SJCRH30 (cell line): ENCODE measurements around the gene ARF5. TPM values are rescaled to one million over a fixed set of nuclear protein-coding genes. Genes with fewer than 3 reads are reported as not detected.

Experiments used
- DNase-seq, 2 experiments: peaks; one replicate each; pipeline ENCODE4 v3.0.0-alpha.2; 2015 to 2020
- H3K27ac ChIP-seq: fragments of 250-450 bp; sonication (Bioruptor Pico); 2 replicates; pipeline ENCODE4 v1.5.1; 2020; ENCODE audit warnings: mild to moderate bottlenecking, moderate library complexity
- H3K27me3 ChIP-seq: fragments of 250-450 bp; sonication (Bioruptor Pico); 2 replicates; pipeline ENCODE4 v1.5.1; 2020; ENCODE audit warnings: mild to moderate bottlenecking, moderate library complexity
- H3K36me3 ChIP-seq: fragments of 250-450 bp; sonication (Bioruptor Pico); 2 replicates; pipeline ENCODE4 v1.5.1; 2020; ENCODE audit warnings: mild to moderate bottlenecking, moderate library complexity
- H3K4me1 ChIP-seq: fragments of 250-450 bp; sonication (Bioruptor Pico); 2 replicates; pipeline ENCODE4 v1.5.1; 2020; ENCODE audit warnings: mild to moderate bottlenecking, moderate library complexity
- H3K4me3 ChIP-seq: fragments of 250-450 bp; sonication (Bioruptor Pico); 2 replicates; pipeline ENCODE4 v1.5.1; 2020; ENCODE audit warnings: mild to moderate bottlenecking, moderate library complexity
- H3K9me3 ChIP-seq: fragments of 250-450 bp; sonication (Bioruptor Pico); replicated peaks from 2 replicates; pipeline ENCODE4 v1.5.1; 2020; ENCODE audit warnings: mild to moderate bottlenecking, moderate library complexity
- total RNA-seq: library from RNA; depleted of rRNA; stranded (reverse); fragments of >200 nt; shearing (Covaris generic); gene quantifications from 2 replicates; pipeline ENCODE4 v1.2.3, GENCODE V29; 2014

Gene ARF5
- total RNA-seq, 1 experiment from 2014 or later = 120 TPM

DNA sequence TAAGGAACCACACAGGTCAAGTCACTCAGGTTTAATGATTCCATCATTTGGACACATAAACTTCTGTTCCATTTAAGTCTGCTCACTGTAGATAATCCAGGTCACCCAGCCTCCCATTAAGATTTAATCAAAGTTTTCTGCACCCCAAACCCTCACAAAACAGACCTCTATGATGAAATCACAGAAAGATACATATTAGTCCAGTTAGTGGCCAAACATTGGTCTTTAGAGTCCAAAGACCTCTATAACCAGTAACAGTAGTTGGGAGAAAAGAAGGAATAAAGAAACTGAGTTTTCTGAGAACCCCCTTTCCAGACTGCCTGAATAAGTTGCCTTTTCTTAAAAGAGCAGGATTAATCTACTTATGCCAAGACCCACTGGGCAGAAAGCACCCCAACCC, 7.6 kb upstream of the ARF5 start:
- no peaks in the 10 kb centered on the region for H3K9me3 ChIP-seq
- H3K27ac ChIP-seq = no peak overlapping the region
- no peak overlapping the region for H3K4me3 ChIP-seq
- 0 out of 2 replicates have a peak, but pooled peaks cover 2% of the 10 kb centered on the region for H3K4me1 ChIP-seq
- peaks cover 18% of the 10 kb centered on the region for H3K36me3 ChIP-seq
- no peaks in the 10 kb centered on the region for H3K27me3 ChIP-seq
- no peak for DNase-seq

DNA sequence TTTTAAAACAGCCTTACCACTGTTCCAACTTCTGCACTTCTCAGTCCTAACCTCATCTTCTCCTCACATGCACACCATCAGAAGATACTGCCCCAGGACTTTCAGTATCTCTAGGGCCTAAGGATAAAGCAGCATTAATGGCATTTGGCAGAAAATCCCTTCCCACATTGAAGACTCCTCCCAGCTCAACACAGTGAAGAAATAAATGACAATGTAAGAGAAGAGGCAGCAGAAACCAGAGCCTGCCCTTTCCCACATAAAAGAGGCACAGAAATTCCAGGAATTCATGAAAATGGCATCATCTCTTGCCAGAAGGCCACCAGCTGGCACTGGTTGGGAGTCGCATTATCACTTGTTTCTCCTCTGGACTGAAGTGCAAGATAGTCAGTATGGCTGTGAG, 6.5 kb upstream of the ARF5 start:
- H3K4me3 ChIP-seq = no peak overlapping the region
- no peaks in the 10 kb centered on the region for H3K27me3 ChIP-seq
- no peaks in the 10 kb centered on the region for H3K9me3 ChIP-seq
- DNase-seq = no peak
- H3K36me3 ChIP-seq = peaks cover 18% of the 10 kb centered on the region
- H3K4me1 ChIP-seq = 0 out of 2 replicates have a peak, but pooled peaks cover 2% of the 10 kb centered on the region
- no peak overlapping the region for H3K27ac ChIP-seq

DNA sequence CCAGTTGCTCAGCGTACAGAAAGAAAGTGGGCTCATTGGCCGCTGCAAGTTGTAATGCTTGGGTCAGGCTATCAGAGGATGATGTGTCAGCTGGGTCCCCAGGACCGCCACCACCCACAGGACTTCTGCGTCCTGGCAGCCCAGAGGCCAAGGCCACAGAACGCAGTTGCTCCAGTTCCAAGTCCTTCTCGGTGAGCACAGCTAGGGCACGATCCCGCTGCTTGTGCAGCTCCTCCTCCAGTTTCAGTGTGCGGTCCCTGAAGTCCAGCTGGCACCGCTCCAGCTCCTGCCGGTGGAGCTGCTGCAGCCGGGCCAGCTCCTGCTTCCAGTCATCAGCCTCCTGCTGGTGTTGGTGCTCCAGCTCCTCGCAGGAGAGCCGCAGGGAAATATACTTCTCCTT, 5.8 kb upstream of the ARF5 start:
- no peak overlapping the region for H3K4me3 ChIP-seq
- H3K36me3 ChIP-seq = peaks cover 18% of the 10 kb centered on the region
- H3K4me1 ChIP-seq = 0 out of 2 replicates have a peak, but pooled peaks cover 2% of the 10 kb centered on the region
- H3K9me3 ChIP-seq = no peaks in the 10 kb centered on the region
- no peak for DNase-seq
- no peak overlapping the region for H3K27ac ChIP-seq
- H3K27me3 ChIP-seq = no peaks in the 10 kb centered on the region

DNA sequence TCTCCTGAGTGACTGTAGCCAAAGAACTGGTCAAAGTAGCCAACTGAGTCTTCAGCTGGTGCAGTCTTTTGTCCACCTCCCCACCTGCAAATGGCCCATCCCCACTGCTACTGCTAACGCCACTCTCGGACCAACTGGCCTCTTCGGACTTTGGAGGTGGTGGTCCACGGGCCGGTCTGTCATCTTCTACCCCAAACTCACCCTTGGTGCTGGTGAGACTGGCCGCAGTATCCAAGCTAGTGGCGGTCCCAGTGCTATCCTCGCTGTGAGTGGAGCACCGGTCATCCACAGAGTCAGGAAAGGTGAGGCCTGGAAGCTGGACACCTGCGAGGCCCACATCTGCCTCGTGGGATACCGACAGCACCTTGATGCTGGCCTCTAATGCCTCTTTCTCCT, 3.6 kb upstream of the ARF5 start:
- peaks cover 12% of the 10 kb centered on the region; the same call in 1 of the 2 replicates for H3K36me3 ChIP-seq
- H3K9me3 ChIP-seq = no peaks in the 10 kb centered on the region
- no peak for DNase-seq
- no peaks in the 10 kb centered on the region for H3K27me3 ChIP-seq
- H3K27ac ChIP-seq = peak overlapping the region; percentile 58
- 0 out of 2 replicates have a peak, but pooled peaks cover 2% of the 10 kb centered on the region for H3K4me1 ChIP-seq
- peak overlapping the region; percentile 90 for H3K4me3 ChIP-seq

DNA sequence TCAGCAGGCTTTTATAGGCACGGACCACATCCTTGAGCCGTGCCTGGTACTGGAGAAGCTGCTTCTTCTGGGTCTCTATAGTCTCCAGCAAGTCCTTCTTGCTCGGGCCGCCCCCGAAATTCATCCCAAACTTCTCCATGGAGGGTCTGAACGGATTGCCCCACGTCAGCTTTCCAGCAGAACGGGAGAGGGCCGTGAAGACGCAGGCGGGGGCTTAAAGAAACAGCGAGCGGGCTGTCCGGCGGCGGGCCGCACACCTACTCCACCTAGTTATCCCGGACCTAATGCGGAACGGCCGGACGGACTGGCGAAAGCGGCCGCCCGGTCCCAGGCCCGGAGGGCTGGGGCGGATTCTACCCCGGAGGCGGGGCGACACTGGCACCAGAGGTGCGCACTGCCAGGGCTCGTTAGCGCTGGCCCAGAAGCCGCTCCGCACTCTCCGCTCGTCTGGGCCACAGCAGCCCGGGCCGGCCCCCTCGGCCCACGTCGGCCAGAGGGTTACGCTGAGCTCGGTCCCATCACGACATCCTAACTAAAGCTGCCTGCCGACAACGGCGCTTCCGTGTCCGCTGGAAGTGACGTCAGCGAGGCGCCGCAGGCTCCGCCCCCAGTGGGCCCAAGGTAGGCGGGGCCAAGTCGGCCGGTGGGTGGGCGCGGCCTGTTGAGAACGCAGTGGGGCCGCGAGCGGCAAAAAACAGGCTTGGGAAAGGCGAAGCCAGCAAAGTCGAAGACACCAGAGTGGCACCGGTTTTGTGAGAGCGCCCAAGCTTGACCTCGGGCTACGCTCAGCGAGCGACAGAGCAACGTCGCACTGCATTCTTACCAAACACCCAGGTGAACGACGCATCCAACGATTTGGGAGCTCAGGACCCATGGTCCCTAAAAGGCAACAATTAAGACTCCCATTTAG, 2.9 kb upstream of the ARF5 start, which contains the start of gene GCC1:
Gene GCC1 (minus strand): TSS at position 553 of the 910 bp plus-strand sequence. CDS start 414 bp downstream, at position 139.
- peaks cover 13% of the 10 kb centered on the region; the same call in 1 of the 2 replicates for H3K36me3 ChIP-seq
- peak within 1 kb of the TSS; percentile 58 for H3K27ac ChIP-seq
- peak within 1 kb of the TSS; percentile 90 for H3K4me3 ChIP-seq
- 0 out of 2 replicates have a peak, but pooled peaks cover 2% of the 10 kb centered on the region for H3K4me1 ChIP-seq
- no peaks in the 10 kb centered on the region for H3K27me3 ChIP-seq
- H3K9me3 ChIP-seq = no peaks in the 10 kb centered on the region
- DNase-seq = peak; percentile 88 to 90

DNA sequence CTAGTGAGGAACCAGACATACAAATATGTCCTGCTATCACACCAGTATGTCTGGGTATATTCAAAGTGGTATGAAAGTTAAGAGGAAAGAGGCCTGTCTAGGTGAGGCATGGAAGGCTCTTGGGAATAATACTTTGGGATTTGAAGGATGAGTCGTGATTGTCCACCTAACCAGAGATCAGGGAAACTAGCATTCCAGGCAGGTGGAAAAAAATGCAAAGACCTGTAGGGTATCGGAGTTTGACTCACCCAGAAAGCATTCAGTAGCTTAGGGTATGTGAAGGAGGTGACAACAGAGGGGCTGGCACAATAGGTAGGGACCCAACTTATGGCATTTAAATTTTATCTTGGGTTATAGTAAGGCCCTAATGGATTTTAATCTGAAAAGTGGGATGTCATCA, 1.9 kb upstream of the ARF5 start:
- Histone ChIP-seq H3K4me1 (0 out of 2 replicates have a peak, but pooled peaks cover 2% of the 10 kb centered on the region), H3K27ac (no peak overlapping the region), H3K36me3 (peaks cover 13% of the 10 kb centered on the region), H3K27me3 (no peaks in the 10 kb centered on the region), H3K9me3 (no peaks in the 10 kb centered on the region), H3K4me3 (no peak overlapping the region)
- no peak for DNase-seq

DNA sequence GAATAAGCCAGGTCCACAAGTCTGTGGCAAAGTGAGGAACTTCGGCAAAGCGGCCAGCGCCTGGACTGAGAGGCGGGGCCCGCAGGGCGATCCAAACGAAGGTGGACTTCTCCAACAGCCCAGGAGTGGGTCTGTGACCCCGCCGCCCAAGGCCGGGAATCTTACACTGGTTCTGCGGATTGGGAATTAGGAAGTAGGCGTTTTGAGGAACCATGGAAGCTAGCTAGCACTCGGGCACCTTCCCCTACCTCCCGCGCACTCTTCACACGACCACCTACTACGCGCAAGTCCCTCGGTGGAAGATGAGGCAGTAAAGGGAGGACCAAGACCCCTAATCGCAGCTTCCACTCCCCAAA, 570 bp upstream of the ARF5 start:
- H3K4me1 ChIP-seq = 0 out of 2 replicates have a peak, but pooled peaks cover 2% of the 10 kb centered on the region
- no peak for DNase-seq
- peak overlapping the region; percentile 97 for H3K4me3 ChIP-seq
- H3K9me3 ChIP-seq = no peaks in the 10 kb centered on the region
- peaks cover 10% of the 10 kb centered on the region for H3K36me3 ChIP-seq
- H3K27me3 ChIP-seq = no peaks in the 10 kb centered on the region
- H3K27ac ChIP-seq = peak overlapping the region; percentile 30; the same call in 1 of the 2 replicates

DNA sequence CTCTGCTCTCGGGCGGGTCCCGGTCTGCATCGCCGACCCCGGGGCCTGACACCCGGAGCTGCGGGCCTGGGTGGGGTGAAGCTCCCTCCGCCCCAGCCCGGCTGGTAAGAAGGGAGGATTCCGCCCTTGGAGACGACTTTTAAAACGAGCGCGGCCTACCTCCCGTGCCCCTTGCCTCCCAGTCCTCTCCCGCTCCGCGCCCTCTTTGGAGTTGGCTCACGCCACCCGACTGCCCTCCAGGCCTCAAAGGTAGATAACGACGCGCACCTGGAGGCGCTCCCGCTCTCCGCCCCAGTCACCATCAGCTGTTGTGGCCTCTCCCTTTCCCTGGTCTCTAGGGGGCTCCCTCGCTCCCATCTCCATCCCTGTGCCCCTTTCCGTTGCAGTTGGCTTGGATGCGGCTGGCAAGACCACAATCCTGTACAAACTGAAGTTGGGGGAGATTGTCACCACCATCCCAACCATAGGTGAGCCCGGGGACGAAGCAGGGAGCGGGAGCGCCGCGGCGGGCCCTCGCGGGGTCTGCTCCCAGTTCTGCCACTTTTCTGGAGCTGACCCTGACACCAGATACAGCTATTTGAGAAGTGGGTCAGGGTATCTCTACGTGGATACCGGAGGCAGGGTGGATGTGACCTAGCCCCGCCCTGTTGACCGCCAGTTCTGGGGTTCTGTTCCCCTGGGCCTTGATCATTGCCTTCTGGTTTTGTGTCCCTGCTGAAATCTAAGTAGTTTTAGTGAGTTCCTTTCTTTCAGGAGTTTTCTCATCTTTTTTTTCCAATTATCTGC, 679 bp downstream of the ARF5 start:
- peak overlapping the region; percentile 56 for H3K27ac ChIP-seq
- H3K36me3 ChIP-seq = peaks cover 10% of the 10 kb centered on the region
- no peaks in the 10 kb centered on the region for H3K9me3 ChIP-seq
- peak; percentile 77 to 82 for DNase-seq
- H3K27me3 ChIP-seq = no peaks in the 10 kb centered on the region
- H3K4me3 ChIP-seq = peak overlapping the region; percentile 97
- 0 out of 2 replicates have a peak, but pooled peaks cover 2% of the 10 kb centered on the region for H3K4me1 ChIP-seq

DNA sequence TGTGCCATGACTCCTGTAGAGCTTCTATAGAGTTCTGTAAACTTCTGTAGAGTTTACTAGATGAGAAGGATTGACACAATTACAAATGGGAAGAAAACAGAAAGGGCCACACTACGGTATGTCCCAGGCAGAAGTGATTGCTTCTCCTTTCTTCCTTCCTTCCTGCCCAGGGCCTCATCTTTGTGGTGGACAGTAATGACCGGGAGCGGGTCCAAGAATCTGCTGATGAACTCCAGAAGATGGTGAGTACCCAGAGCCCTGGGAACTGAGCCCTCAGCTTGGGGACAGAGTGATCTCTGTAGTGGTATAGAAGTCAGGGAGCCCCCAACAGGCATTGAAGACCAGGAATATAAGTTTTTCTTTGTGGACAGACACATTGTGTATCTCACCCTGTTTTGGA, 1.7 kb downstream of the ARF5 start:
- Histone ChIP-seq H3K9me3 (no peaks in the 10 kb centered on the region), H3K36me3 (peaks cover 10% of the 10 kb centered on the region), H3K4me1 (no peaks in the 10 kb centered on the region), H3K27me3 (no peaks in the 10 kb centered on the region), H3K27ac (no peak overlapping the region), H3K4me3 (no peak overlapping the region)
- DNase-seq = no peak

DNA sequence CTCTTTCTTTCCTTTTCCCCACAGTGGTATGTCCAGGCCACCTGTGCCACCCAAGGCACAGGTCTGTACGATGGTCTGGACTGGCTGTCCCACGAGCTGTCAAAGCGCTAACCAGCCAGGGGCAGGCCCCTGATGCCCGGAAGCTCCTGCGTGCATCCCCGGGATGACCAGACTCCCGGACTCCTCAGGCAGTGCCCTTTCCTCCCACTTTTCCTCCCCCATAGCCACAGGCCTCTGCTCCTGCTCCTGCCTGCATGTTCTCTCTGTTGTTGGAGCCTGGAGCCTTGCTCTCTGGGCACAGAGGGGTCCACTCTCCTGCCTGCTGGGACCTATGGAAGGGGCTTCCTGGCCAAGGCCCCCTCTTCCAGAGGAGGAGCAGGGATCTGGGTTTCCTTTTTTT, 3.0 kb downstream of the ARF5 start:
- Histone ChIP-seq H3K36me3 (peaks cover 10% of the 10 kb centered on the region), H3K27ac (no peak overlapping the region), H3K4me3 (no peak overlapping the region), H3K4me1 (no peaks in the 10 kb centered on the region), H3K27me3 (no peaks in the 10 kb centered on the region), H3K9me3 (no peaks in the 10 kb centered on the region)
- no peak for DNase-seq

DNA sequence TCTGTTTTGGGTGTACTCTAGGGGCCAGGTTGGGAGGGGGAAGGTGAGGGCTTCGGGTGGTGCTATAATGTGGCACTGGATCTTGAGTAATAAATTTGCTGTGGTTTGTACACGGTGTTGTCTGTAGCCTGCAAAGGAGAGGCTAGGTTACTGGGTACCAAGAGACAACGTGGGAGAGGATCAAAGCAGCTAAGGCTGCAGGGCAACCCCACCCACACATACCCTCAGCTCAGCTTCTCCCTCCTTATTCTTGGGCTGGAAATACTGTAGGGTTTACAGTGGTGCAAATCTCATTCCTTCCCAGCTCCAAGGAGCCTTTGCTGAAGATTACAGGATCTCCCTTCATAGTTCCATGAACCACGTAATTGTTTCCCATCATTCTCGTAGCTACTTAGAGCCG, 3.4 kb downstream of the ARF5 start:
- Histone ChIP-seq H3K9me3 (no peaks in the 10 kb centered on the region), H3K27me3 (no peaks in the 10 kb centered on the region), H3K36me3 (peaks cover 10% of the 10 kb centered on the region), H3K4me3 (no peak overlapping the region), H3K27ac (no peak overlapping the region), H3K4me1 (no peaks in the 10 kb centered on the region)
- DNase-seq = no peak

DNA sequence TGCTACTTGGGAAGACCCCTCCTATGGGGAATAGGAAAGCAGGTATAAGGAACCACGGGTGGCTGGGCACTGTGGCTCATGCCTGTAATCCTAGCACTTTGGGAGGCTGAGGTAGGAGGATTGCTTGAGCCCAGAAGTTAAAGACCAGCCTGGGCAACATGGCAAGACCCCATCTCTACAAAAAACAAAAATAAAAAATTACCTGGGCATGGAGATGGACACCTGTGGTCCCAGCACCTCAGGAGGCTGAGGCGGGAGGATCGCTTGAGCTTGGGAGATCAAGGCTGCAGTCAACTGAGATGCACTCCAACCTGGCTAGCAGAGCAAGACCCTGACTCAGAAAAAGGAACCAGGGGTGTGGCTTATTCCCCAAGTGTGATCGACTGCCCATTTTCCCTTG, 4.3 kb downstream of the ARF5 start:
- no peaks in the 10 kb centered on the region for H3K4me1 ChIP-seq
- DNase-seq = no peak
- H3K4me3 ChIP-seq = no peak overlapping the region

DNA sequence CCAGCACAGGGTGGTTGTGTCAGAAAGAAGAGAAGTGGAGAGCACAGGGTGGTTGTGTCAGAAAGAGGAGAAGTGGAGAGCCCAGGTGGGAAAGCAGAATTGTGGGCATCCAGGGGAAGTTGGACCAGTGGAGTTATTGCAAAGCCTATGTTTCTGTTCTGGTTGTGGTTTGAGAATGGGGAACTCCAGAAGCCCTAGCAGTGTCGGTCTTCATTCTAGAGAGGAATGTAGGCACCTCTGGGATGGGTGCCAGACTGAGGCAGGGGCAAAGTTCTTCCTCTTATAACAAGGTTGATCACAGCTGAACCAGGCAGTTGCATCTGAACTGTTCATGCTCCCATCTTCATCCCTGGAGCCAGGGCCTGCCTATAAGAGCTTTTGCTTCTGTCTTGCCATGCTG, 6.3 kb downstream of the ARF5 start:
- Histone ChIP-seq H3K27ac (no peak overlapping the region), H3K4me3 (no peak overlapping the region), H3K27me3 (no peaks in the 10 kb centered on the region; the same call in 1 of the 2 replicates), H3K4me1 (no peaks in the 10 kb centered on the region), H3K9me3 (no peaks in the 10 kb centered on the region), H3K36me3 (peaks cover 10% of the 10 kb centered on the region)
- DNase-seq = no peak

More for the DNA sequence above, 4.3 kb downstream of the ARF5 start:
- no peaks in the 10 kb centered on the region for H3K9me3 ChIP-seq
- no peaks in the 10 kb centered on the region for H3K27me3 ChIP-seq
- H3K36me3 ChIP-seq = peaks cover 10% of the 10 kb centered on the region
- H3K27ac ChIP-seq = no peak overlapping the region

DNA sequence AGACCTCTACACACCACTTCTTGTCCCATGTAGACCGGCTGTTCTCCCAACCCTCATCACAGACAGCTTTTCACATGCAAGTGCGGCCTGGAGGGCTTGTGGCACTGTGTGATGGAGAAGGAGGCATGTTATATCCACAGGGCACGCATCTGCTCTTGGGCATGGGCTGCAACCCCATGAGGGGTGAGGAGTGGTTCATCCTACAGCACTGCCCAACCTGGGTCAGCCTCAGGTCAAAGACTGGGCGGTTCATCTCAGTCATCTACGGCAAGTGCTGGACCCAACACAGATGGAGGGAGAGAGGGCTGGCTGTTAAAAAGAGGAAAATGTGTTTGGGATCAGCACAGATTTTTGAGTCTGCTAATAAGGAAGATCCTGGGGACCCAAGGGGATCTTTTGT, 7.5 kb downstream of the ARF5 start:
- H3K4me3 ChIP-seq = no peak overlapping the region
- no peaks in the 10 kb centered on the region; the same call in 1 of the 2 replicates for H3K27me3 ChIP-seq
- DNase-seq = no peak
- no peak overlapping the region for H3K27ac ChIP-seq
- H3K9me3 ChIP-seq = no peaks in the 10 kb centered on the region
- H3K4me1 ChIP-seq = no peaks in the 10 kb centered on the region
- H3K36me3 ChIP-seq = peaks cover 5% of the 10 kb centered on the region; the same call in 1 of the 2 replicates

DNA sequence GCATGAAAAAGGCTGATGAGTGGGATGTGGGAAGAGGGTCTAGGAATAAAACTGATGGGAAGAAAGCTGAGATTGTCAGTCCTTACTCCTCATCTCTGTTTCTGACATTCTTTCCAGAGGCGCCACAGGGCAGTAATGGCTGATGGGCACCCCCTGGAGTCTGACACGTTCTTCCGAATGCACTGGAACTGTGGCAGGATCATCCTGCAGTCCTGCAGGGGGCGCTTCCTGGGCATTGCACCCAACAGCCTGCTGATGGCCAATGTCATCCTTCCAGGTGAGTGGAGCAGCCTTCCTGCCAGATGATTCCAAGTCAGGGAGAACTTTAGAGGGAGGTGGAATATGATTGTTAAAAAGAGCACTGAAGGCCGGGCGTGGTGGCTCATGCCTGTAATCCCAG, 10.1 kb downstream of the ARF5 start:
- Histone ChIP-seq H3K36me3 (no peaks in the 10 kb centered on the region), H3K27ac (no peak overlapping the region), H3K4me3 (no peak overlapping the region), H3K9me3 (no peaks in the 10 kb centered on the region), H3K4me1 (no peaks in the 10 kb centered on the region), H3K27me3 (peaks cover 7% of the 10 kb centered on the region)
- peak in 1 of 2 experiments; percentile 30 for DNase-seq
